A673 (cell line): ENCODE data around the gene MYL12A.

Source experiments
- EZH2 ChIP-seq: fragments of 200-600 bp; sonication (generic); IDR thresholded peaks from 2 replicates; pipeline ENCODE4 v1.6.1; 2017; ENCODE audit warnings: borderline replicate concordance, low read depth, mild to moderate bottlenecking, mixed read lengths, antibody characterized with exemption, low read length; ENCODE audit not compliant: poor library complexity, severe bottlenecking
- TF ChIP-seq, protein P1 (sequence below): fragments of 300-800, 200-600 bp; sonication (generic); conservative IDR thresholded peaks from 2 replicates; pipeline ENCODE4 v1.5.1; 2017; ENCODE audit warnings: low read depth, mild to moderate bottlenecking, antibody characterized with exemption, low read length, moderate library complexity, mixed read lengths

DNA sequence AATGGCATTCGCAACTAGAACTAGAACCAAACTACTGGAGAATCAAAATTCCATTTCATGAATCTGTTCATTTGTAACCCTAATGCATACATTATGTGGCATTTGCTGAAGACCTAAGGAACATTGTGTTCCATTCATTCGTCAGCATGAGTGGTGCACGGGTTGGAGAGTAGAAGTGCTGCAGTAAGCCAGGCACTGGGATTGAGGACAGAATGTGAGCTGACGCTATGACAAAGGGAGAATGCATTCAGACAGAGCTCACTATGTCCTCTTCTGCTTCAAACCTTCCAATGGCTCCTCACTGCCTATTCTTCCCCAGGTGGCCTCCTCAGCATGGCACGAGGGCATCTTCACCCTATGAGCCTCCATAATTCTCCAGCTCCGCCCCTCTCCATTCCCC, 21.6 kb upstream of the MYL12A start:
- no peak for TF ChIP-seq EZH2
- TF ChIP-seq, protein P1, sequence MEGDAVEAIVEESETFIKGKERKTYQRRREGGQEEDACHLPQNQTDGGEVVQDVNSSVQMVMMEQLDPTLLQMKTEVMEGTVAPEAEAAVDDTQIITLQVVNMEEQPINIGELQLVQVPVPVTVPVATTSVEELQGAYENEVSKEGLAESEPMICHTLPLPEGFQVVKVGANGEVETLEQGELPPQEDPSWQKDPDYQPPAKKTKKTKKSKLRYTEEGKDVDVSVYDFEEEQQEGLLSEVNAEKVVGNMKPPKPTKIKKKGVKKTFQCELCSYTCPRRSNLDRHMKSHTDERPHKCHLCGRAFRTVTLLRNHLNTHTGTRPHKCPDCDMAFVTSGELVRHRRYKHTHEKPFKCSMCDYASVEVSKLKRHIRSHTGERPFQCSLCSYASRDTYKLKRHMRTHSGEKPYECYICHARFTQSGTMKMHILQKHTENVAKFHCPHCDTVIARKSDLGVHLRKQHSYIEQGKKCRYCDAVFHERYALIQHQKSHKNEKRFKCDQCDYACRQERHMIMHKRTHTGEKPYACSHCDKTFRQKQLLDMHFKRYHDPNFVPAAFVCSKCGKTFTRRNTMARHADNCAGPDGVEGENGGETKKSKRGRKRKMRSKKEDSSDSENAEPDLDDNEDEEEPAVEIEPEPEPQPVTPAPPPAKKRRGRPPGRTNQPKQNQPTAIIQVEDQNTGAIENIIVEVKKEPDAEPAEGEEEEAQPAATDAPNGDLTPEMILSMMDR = no peak
